SK-N-DZ (cell line): ENCODE measurements around the gene DNM1.

Source experiments
- DNase-seq: peaks from one replicate; pipeline ENCODE4 v3.0.0-alpha.2; 2015; ENCODE audit warnings: low spot score

The DNM1 gene

GRCh38 chr9:128205296-128205944, 2.2 kb downstream of the DNM1 start:
- no peak for DNase-seq

- no peak for DNase-seq
These were observed 3.3 kb downstream of the DNM1 start for GRCh38 chr9:128206484-128206883.

- DNase-seq, result no peak
These were observed 4.0 kb downstream of the DNM1 start for GRCh38 chr9:128206916-128207910.

- no peak for DNase-seq
These were observed 5.2 kb downstream of the DNM1 start for GRCh38 chr9:128208386-128208785.

GRCh38 chr9:128208946-128209669, 5.9 kb downstream of the DNM1 start:
- no peak for DNase-seq

GRCh38 chr9:128211186-128211980, 8.2 kb downstream of the DNM1 start:
- no peak for DNase-seq

- DNase-seq, result no peak
These were observed 8.8 kb downstream of the DNM1 start for GRCh38 chr9:128211981-128212281.

- DNase-seq, result no peak
These were observed 10.7 kb downstream of the DNM1 start for GRCh38 chr9:128213746-128214497.

- DNase-seq, result no peak
These were observed 11.7 kb downstream of the DNM1 start for GRCh38 chr9:128214571-128215490.

GRCh38 chr9:128215491-128216409, 12.6 kb downstream of the DNM1 start:
- DNase-seq, result no peak

GRCh38 chr9:128216781-128217553, 13.8 kb downstream of the DNM1 start:
- no peak for DNase-seq

- DNase-seq, result no peak
These were observed 15.0 kb downstream of the DNM1 start for GRCh38 chr9:128218172-128218517.

- DNase-seq, result peak; percentile 56
These were observed 15.6 kb downstream of the DNM1 start for GRCh38 chr9:128218518-128219389.

- no peak for DNase-seq
These were observed 16.7 kb downstream of the DNM1 start for GRCh38 chr9:128219831-128220230.

- no peak for DNase-seq
These were observed 18.8 kb downstream of the DNM1 start for GRCh38 chr9:128222026-128222425.

- DNase-seq, result no peak
These were observed 19.9 kb downstream of the DNM1 start for GRCh38 chr9:128222880-128223670.
